GDM1 (cell line): ENCODE measurements around the gene ZNF597.

Experiments
- DNase-seq: peaks from one replicate; lab custom pipeline; 2025; lab: John Stamatoyannopoulos, UW

Gene ZNF597

GRCh38 chr16:3454631-3455147 is 11.4 kb upstream of the ZNF597 start:
- DNase-seq = no peak

GRCh38 chr16:3454093-3454492 is 10.8 kb upstream of the ZNF597 start:
- no peak for DNase-seq

- no peak for DNase-seq
Observed at GRCh38 chr16:3444032-3444388, 706 bp upstream of the ZNF597 start.

DNA sequence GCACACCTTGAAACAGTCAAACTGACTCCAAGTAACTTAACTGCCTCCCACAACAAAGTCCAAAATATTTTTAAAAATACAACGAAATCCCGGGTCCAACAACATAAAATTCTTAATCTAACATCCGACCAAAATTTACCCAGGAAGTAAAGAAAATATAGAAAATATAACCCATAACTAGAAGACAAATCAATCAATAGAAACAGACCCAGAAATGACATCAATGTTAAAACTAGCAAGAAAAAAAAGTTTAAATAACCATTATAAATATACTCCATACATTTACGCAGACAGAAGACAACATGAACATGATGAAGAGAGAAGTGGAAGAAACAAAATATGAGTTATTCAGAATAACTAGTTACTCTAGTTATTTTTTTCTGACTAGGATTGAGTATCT is 3.7 kb downstream of the ZNF597 start:
- no peak for DNase-seq

- DNase-seq = no peak
Observed at GRCh38 chr16:3434373-3434772, 8.9 kb downstream of the ZNF597 start.

DNA sequence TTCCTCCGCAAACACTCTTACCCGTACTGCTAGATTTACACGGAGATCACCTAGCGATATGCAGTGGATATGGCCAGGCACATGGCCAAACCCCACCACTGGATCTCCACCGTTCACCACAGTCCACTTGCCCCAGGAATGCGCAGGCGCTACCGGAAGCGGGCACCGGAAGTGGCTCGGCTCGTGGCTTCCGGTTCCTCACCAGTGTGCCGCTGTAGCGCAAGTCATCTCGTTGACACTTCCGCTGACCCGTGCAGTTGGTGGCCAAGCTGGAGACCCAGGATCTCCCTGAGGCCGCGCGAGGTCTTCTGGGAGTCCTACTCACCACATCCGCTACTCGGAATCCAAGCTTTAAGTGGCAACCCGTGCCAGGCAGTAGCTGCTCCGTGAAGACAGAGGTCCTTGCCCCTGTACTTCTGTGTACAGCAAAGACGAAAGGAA is 11.5 kb downstream of the ZNF597 start:
- DNase-seq = no peak

DNA sequence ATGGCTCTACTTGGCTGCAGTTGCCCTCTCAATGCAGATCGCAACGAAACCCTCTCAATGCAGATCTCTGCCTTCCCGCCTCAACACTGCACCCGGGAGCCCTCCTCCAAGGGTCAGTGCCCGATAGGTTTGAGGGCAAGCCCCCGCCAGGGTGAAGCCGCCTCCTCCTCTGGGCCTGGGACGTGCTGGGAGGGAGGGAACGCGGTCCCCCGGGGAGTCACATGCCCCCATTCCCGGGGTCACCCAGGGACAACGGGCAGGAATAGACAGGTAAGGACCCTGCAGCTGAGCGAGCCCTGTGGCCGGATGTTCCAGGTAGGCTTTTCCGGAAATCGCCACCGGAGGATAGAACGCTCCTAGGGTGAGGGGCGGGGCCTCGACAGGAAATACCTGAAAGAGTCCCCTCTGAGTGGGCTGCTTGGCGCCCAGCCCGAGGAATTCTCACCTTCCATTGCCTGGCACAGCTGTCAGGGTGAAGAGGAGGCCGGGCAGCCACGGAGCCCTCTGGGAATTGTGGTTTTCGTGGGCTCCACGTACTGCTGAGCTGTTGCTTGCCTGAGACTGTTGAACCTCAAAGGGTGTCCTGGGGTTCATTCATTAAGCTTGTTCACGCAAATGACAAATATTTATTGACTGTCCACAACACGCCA is 29.4 kb downstream of the ZNF597 start:
- no peak for DNase-seq

DNA sequence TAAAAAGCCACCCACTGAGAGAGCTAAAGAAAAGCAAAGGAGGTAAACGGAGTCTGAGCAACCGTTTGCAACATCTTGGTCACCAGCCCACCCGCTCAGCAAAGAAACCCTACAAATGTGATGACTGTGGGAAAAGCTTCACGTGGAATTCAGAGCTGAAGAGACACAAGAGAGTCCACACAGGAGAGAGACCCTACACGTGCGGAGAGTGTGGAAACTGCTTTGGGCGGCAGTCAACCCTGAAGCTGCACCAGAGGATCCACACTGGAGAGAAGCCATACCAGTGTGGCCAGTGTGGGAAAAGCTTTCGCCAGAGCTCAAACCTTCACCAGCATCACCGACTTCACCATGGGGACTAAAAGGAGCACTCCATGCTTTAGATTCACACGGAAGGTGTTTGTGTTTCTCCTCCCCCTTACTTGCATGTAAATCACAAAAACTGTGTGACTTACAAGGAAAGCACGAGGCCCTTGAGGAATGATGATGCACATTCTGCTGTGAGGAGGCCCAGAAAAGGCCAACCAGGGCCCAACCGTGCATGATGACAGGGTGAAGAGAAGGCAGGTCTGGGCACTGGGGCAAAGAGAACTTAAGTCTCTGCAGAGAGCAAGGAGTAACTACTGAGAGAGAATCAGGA is 34.6 kb downstream of the ZNF597 start:
- no peak for DNase-seq

GRCh38 chr16:3401719-3402397 is 41.4 kb downstream of the ZNF597 start:
- no peak for DNase-seq

DNA sequence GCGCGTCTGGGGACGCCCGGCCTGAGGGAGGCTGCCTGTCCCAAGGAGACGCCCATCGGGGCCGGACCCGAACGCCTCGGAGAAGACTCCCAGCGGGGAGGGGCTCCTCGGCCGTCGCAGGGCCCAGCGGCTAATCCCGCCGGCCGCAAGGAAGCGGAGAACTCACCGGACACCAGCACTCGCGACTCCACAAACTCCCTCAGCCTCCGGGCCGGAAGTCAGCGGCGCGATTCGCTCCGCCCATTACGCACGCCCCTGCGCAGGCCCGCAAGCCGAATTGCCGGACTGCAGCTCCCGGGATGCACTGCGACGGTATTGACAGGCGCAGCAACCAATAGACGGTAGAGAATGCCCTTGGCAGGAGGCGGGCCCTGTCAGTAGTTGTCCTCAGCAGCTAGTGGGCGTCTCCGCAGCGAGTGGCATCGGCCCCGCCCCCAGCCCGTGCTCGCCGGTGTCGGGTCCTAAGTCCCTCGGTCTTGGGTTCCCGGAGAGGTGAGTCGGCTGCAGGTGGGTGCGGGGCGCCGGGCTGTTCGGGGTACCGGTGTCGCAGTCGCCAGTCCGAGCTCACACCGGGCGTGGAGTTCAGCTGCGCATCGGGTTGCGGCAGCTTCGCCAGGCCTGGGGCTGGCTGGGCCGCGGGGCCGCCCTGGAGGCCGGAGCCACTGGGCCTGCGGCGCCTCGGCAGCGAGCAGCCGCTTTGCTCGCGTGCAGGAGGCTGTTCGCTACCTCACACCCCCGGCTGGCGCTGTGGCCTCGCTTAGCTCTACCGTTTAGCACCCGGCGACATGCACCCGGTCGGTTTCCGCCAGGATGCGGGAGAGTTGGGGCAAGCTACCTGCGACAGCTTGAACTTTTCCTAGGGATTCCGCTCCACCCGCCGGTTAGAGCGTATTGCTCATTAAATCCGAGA is 42.3 kb downstream of the ZNF597 start, which contains the start of the genes ZNF174 and ZSCAN32:
Gene ZNF174 (plus strand): TSS at position 437 of the 910 bp plus-strand sequence. CDS start 790 bp downstream, outside the sequence.
Gene ZSCAN32 (minus strand): TSS at position 226 of the 910 bp plus-strand sequence. CDS start 3,447 bp downstream, outside the sequence.
- DNase-seq = peak; percentile 98

GRCh38 chr16:3400446-3400778 is 42.9 kb downstream of the ZNF597 start:
- no peak for DNase-seq

GRCh38 chr16:3389663-3390338 is 53.5 kb downstream of the ZNF597 start:
- no peak for DNase-seq

GRCh38 chr16:3388325-3388724 is 55.0 kb downstream of the ZNF597 start:
- DNase-seq = no peak

- no peak for DNase-seq
Observed at GRCh38 chr16:3383045-3383448, 60.3 kb downstream of the ZNF597 start.
